ENCODE measurements around the gene LDLRAD3. TPM values are rescaled to one million over a fixed set of nuclear protein-coding genes. Genes with fewer than 3 reads are reported as not detected.
"Not testable (repeated sequence)": the region's sequence is repeated elsewhere in the genome, so short reads cannot be mapped to it uniquely, and the experiment has no call there.

The LDLRAD3 gene
- total and polyA plus RNA-seq, 4 donors = 2.3 to 19.6 (median 10.8) TPM

DNA sequence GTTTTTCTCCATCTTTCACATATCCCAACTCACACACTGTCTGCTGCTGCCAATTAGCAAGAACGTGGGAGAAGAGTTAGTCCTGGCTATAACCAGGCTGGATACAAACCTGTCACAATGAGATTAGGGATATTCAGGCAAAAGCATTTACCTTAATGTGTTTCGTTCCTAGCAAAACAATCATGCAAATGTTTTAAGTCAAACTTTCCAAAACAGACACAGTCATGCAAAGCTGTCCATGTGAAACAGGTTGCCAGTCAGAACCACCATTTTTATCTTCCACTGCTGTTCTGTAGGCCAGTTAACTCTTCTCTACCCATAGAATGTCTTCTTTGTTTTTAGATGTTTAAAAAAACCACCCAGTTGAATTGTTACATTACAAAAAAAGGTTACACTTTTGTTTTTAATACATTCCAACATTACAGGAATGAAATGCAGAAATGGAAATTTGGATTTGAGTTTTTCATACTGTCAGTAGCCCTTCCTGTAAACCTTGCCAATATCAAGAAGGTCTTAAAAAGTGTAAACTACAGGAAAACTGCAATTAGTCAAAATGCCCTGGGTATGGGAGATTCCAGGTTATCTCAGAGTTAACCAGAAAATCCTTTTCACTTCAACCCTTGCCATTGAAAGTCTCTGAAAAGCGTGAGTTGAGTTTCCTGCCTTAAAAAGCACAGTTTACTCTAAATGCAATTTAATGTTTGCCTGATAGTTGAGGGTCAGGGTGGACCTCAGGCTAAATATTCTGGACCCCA lies 34.2 kb upstream of the LDLRAD3 start:
- WGBS, 2 donors = 66 to 68% methylated on average over 3 of the region's 3 CpGs
- Histone ChIP-seq H3K27me3 (ENCODE audit: control insufficient read depth in 1 of 2, insufficient read depth in 2 of 2, low read length in 1 of 2) (no peaks in the 10 kb centered on the region), H3K27ac (ENCODE audit: low read depth in 1 of 2, low read length in 2 of 2) (no peak overlapping the region), H3K9me3 (ENCODE audit: control insufficient read depth, low read length) (no peaks in the 10 kb centered on the region), H3K4me1 (ENCODE audit: control insufficient read depth in 1 of 2, insufficient read depth in 2 of 2, low read length in 2 of 2) (no peaks in the 10 kb centered on the region), H3K36me3 (ENCODE audit: control insufficient read depth in 1 of 2, insufficient read depth in 2 of 2, low read length in 1 of 2) (no peaks in the 10 kb centered on the region), H3K4me3 (ENCODE audit: low read length in 2 of 2) (no peak overlapping the region)
- ATAC-seq (ENCODE audit: low FRiP score) = no peak
- intact Hi-C loops (cut with DNase I) = no loop called here
- no peak for DNase-seq

DNA sequence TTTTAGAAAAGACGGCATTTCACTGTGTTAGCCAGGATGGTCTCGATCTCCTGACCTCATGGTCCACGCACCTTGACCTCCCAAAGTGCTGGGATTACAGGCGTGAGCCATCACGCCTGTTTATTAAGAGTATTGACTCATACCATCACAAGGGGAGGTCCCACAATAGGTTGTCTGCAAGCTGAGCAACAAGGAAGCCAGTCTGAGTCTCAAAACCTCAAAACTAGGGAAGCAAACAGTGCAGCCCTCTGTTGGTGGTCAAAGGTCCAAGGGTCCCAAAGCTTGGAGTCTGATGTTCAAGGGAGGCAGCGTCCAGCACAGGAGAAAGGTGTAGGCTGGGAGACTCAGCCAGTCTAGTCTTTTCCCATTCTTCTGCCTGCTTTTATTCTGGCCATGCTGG lies 32.8 kb upstream of the LDLRAD3 start:
- ATAC-seq (ENCODE audit: low FRiP score) (no peak), DNase-seq (no peak)
- WGBS, 2 donors = 96% methylated on average over 6 of the region's 6 CpGs
- intact Hi-C loops (cut with DNase I) = no loop called here
- Histone ChIP-seq H3K9me3 (ENCODE audit: control insufficient read depth, low read length) (no peaks in the 10 kb centered on the region), H3K27ac (ENCODE audit: low read depth in 1 of 2, low read length in 2 of 2) (no peak overlapping the region), H3K36me3 (ENCODE audit: control insufficient read depth in 1 of 2, insufficient read depth in 2 of 2, low read length in 1 of 2) (no peaks in the 10 kb centered on the region), H3K4me1 (ENCODE audit: control insufficient read depth in 1 of 2, insufficient read depth in 2 of 2, low read length in 2 of 2) (no peaks in the 10 kb centered on the region), H3K4me3 (ENCODE audit: low read length in 2 of 2) (no peak overlapping the region), H3K27me3 (ENCODE audit: control insufficient read depth in 1 of 2, insufficient read depth in 2 of 2, low read length in 1 of 2) (no peaks in the 10 kb centered on the region)

DNA sequence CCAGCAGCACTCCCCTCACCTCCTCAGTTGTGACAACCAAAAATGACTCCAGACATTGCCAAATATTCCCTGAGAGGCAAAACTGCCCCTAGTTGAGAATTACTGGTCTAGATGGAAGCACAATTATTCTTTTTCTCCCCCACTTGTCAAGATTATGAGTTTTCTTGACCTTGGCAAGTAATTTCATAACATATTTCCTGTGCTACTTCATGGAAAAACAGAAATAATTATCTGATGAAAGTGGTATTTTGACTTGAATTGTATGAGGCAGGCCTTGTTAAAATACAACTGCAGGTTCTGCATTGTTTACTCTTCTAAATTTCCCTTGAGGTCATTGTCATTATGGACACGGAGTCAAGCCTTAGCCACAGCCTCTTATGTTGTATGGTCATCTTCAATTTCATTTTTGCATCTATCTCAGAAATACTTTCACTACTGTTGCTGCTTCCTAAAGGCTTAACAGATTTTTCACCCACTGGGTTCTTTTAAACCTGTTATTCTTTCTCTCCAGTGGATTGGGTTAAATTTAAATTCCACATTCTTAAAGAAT lies 32.2 kb upstream of the LDLRAD3 start:
- ATAC-seq (ENCODE audit: low FRiP score) (no peak), DNase-seq (no peak)

DNA sequence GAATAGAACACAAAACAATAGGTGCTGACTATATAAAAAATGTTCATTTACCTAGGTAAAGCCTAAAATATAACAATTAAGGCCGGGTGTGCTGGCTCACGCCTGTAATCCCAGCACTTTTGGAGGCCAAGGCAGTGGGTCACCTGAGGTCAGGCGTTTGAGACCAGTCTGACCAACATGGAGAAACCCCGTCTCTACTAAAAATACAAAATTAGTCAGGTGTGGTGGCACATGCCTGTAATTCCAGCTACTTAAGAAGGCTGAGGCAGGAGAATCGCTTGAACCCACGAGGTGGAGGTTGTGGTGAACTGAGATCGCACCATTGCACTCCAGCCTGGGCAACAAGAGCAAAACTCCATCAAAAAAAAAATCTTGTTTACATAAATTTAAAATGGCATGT lies 31.4 kb upstream of the LDLRAD3 start:
- H3K4me1 ChIP-seq (ENCODE audit: control insufficient read depth in 1 of 2, insufficient read depth in 2 of 2, low read length in 2 of 2); intact Hi-C loops (cut with DNase I); H3K9me3 ChIP-seq (ENCODE audit: control insufficient read depth, low read length); ATAC-seq (ENCODE audit: low FRiP score); H3K36me3 ChIP-seq (ENCODE audit: control insufficient read depth in 1 of 2, insufficient read depth in 2 of 2, low read length in 1 of 2); H3K27ac ChIP-seq (ENCODE audit: low read depth in 1 of 2, low read length in 2 of 2); H3K4me3 ChIP-seq (ENCODE audit: low read length in 2 of 2); DNase-seq; H3K27me3 ChIP-seq (ENCODE audit: control insufficient read depth in 1 of 2, insufficient read depth in 2 of 2, low read length in 1 of 2): not testable (repeated sequence)
- 91 to 95% methylated on average over 7 of the region's 7 CpGs for WGBS, 2 donors

More for the DNA sequence above, 32.2 kb upstream of the LDLRAD3 start:
- intact Hi-C loops (cut with DNase I) = no loop called here
- H3K4me3 ChIP-seq (ENCODE audit: low read length in 2 of 2) = no peak overlapping the region
- H3K4me1 ChIP-seq (ENCODE audit: control insufficient read depth in 1 of 2, insufficient read depth in 2 of 2, low read length in 2 of 2) = no peaks in the 10 kb centered on the region
- H3K9me3 ChIP-seq (ENCODE audit: control insufficient read depth, low read length) = no peaks in the 10 kb centered on the region
- no peaks in the 10 kb centered on the region for H3K27me3 ChIP-seq (ENCODE audit: control insufficient read depth in 1 of 2, insufficient read depth in 2 of 2, low read length in 1 of 2)
- WGBS, 2 donors = 14 to 16% methylated on average over 1 of the region's 1 CpG
- no peak overlapping the region for H3K27ac ChIP-seq (ENCODE audit: low read depth in 1 of 2, low read length in 2 of 2)
- H3K36me3 ChIP-seq (ENCODE audit: control insufficient read depth in 1 of 2, insufficient read depth in 2 of 2, low read length in 1 of 2) = no peaks in the 10 kb centered on the region

DNA sequence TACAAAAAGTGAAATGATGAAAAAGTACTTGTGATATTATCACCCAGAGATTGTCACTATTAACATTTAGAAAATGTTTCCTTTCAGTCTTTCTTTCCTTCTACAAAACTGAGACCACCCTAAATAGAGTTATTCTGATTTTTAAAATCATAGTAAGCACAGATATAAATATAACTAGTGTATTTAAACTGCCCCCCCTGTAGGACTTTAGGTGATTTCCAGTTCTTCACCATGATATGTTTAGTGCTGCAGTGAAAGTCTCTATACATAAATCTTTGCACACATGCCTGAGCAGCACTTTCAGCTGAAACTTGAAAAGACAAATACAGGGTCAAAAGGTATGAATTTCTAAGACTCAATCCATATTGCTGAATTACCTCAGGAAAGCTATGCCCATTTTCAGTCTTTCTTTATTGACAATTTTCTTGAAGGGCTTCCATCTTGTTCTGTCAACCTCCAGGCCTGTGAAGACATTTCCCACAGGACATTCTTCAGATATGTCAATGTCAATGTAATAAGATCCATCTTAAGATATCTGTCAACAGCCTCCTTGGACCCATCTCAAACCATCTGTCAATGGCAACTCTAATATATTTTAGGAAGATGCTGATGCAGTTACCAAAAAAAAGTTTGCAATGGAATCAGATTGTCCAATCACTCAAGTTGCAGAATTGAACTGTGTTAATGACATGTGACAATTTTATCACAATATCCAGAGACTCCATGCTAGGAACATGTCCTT lies 30.8 kb upstream of the LDLRAD3 start:
- no peaks in the 10 kb centered on the region for H3K27me3 ChIP-seq (ENCODE audit: control insufficient read depth in 1 of 2, insufficient read depth in 2 of 2, low read length in 1 of 2)
- DNase-seq (no peak), ATAC-seq (ENCODE audit: low FRiP score) (no peak)
- H3K36me3 ChIP-seq (ENCODE audit: control insufficient read depth in 1 of 2, insufficient read depth in 2 of 2, low read length in 1 of 2) = no peaks in the 10 kb centered on the region
- H3K4me1 ChIP-seq (ENCODE audit: control insufficient read depth in 1 of 2, insufficient read depth in 2 of 2, low read length in 2 of 2) = no peaks in the 10 kb centered on the region
- no peaks in the 10 kb centered on the region for H3K9me3 ChIP-seq (ENCODE audit: control insufficient read depth, low read length)
- intact Hi-C loops (cut with DNase I) = no loop called here
- no peak overlapping the region for H3K4me3 ChIP-seq (ENCODE audit: low read length in 2 of 2)
- no peak overlapping the region for H3K27ac ChIP-seq (ENCODE audit: low read depth in 1 of 2, low read length in 2 of 2)

DNA sequence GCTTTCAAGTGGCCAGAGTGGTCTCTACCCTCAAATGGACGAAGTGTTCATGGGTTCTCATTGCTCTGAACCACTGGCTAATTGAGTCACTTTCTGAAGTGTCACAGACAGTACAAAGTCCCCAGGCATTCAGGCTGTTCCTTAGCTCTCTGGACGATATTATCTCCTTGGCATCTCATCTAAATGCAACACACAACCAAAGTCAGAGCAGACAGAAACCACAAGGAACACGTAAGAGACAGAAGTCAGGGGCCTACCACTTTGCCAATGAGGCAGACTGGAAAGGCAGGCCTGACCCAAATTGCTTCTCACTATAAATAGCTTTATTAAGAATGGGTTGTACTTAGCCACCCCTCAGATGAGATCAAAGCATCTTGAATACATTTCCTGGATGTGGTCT lies 29.0 kb upstream of the LDLRAD3 start:
- 84 to 90% methylated on average over 3 of the region's 3 CpGs for WGBS, 2 donors
- H3K4me1 ChIP-seq (ENCODE audit: control insufficient read depth in 1 of 2, insufficient read depth in 2 of 2, low read length in 2 of 2) = no peaks in the 10 kb centered on the region
- no peaks in the 10 kb centered on the region for H3K9me3 ChIP-seq (ENCODE audit: control insufficient read depth, low read length)
- intact Hi-C loops (cut with DNase I) = no loop called here
- no peak overlapping the region for H3K27ac ChIP-seq (ENCODE audit: low read depth in 1 of 2, low read length in 2 of 2)
- DNase-seq = no peak
- no peaks in the 10 kb centered on the region for H3K36me3 ChIP-seq (ENCODE audit: control insufficient read depth in 1 of 2, insufficient read depth in 2 of 2, low read length in 1 of 2)
- H3K4me3 ChIP-seq (ENCODE audit: low read length in 2 of 2) = no peak overlapping the region
- H3K27me3 ChIP-seq (ENCODE audit: control insufficient read depth in 1 of 2, insufficient read depth in 2 of 2, low read length in 1 of 2) = no peaks in the 10 kb centered on the region
- no peak for ATAC-seq (ENCODE audit: low FRiP score)

DNA sequence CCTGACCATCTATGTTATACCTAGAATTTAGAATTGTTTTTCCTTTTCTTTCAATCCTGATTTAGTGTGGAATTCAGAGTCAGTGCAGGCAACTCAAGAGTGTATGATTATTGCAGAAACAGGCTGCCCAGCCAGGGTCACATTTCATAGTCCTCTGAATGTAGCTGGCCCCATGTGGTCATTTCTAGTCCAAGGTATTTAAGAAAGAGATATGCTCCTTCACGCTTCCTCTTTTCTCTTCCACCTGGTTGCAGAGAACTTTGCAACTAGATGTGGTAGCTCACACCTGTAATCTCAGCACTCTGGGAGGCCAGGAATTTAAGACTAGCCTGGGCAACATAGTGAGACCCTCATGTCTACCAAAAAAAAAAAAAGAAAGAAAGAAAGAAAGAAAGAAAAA lies 27.6 kb upstream of the LDLRAD3 start:
- Histone ChIP-seq H3K9me3 (ENCODE audit: control insufficient read depth, low read length) (no peaks in the 10 kb centered on the region), H3K4me3 (ENCODE audit: low read length in 2 of 2) (no peak overlapping the region), H3K27ac (ENCODE audit: low read depth in 1 of 2, low read length in 2 of 2) (no peak overlapping the region), H3K27me3 (ENCODE audit: control insufficient read depth in 1 of 2, insufficient read depth in 2 of 2, low read length in 1 of 2) (no peaks in the 10 kb centered on the region), H3K36me3 (ENCODE audit: control insufficient read depth in 1 of 2, insufficient read depth in 2 of 2, low read length in 1 of 2) (no peaks in the 10 kb centered on the region), H3K4me1 (ENCODE audit: control insufficient read depth in 1 of 2, insufficient read depth in 2 of 2, low read length in 2 of 2) (no peaks in the 10 kb centered on the region)
- WGBS, 2 donors = 90 to 95% methylated on average over 1 of the region's 1 CpG
- intact Hi-C loops (cut with DNase I) = no loop called here
- DNase-seq (no peak), ATAC-seq (ENCODE audit: low FRiP score) (no peak)

DNA sequence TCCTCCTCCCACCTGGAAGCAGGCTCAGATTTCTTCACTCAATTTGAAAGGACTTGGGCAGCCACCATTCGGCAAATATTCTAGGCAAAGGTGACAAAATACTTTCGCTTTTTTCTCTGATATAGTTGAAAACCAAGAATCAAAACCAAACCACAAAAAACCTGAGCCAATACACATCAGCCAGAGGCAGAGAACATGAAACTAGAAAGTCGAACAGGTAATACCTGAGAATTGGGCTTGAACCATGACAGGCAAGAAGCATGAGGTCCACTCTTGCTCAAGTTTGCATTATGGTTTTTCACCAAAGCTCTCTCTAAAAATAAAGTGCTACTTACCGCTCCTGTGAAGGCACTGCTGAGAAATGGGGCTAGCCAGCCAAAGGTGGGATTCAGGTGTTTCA lies 26.2 kb upstream of the LDLRAD3 start:
- H3K4me3 ChIP-seq (ENCODE audit: low read length in 2 of 2) = no peak overlapping the region
- intact Hi-C loops (cut with DNase I) = no loop called here
- WGBS, 2 donors = 88 to 93% methylated on average over 4 of the region's 4 CpGs
- H3K36me3 ChIP-seq (ENCODE audit: control insufficient read depth in 1 of 2, insufficient read depth in 2 of 2, low read length in 1 of 2) = no peaks in the 10 kb centered on the region
- H3K9me3 ChIP-seq (ENCODE audit: control insufficient read depth, low read length) = no peaks in the 10 kb centered on the region
- no peak for ATAC-seq (ENCODE audit: low FRiP score)
- no peaks in the 10 kb centered on the region for H3K4me1 ChIP-seq (ENCODE audit: control insufficient read depth in 1 of 2, insufficient read depth in 2 of 2, low read length in 2 of 2)
- no peak for DNase-seq
- H3K27ac ChIP-seq (ENCODE audit: low read depth in 1 of 2, low read length in 2 of 2) = no peak overlapping the region
- no peaks in the 10 kb centered on the region for H3K27me3 ChIP-seq (ENCODE audit: control insufficient read depth in 1 of 2, insufficient read depth in 2 of 2, low read length in 1 of 2)

DNA sequence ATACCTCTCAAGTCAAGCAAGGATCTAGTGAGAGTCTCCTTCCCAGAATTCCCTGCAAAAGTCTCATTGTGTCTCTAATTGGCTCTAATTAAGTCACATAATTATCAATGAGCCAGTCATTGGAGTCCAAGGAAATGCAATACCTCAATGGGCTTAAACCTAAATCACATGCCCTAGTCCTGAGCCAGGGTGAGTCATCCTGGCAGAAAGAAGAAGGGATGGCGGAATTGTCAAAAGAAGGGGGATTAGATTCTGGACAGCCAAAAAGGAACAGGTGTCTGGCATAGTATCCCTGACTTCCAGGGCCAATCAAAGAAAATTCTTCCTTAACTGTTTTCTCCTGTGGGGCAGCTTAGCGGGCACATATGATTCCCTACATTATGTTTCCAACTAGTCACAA lies 25.1 kb upstream of the LDLRAD3 start:
- no peak overlapping the region for H3K4me3 ChIP-seq (ENCODE audit: low read length in 2 of 2)
- no peaks in the 10 kb centered on the region for H3K4me1 ChIP-seq (ENCODE audit: control insufficient read depth in 1 of 2, insufficient read depth in 2 of 2, low read length in 2 of 2)
- intact Hi-C loops (cut with DNase I) = no loop called here
- DNase-seq (no peak), ATAC-seq (ENCODE audit: low FRiP score) (no peak)
- no peaks in the 10 kb centered on the region for H3K27me3 ChIP-seq (ENCODE audit: control insufficient read depth in 1 of 2, insufficient read depth in 2 of 2, low read length in 1 of 2)
- no peaks in the 10 kb centered on the region for H3K9me3 ChIP-seq (ENCODE audit: control insufficient read depth, low read length)
- 93 to 100% methylated on average over 2 of the region's 2 CpGs for WGBS, 2 donors
- no peak overlapping the region for H3K27ac ChIP-seq (ENCODE audit: low read depth in 1 of 2, low read length in 2 of 2)
- H3K36me3 ChIP-seq (ENCODE audit: control insufficient read depth in 1 of 2, insufficient read depth in 2 of 2, low read length in 1 of 2) = no peaks in the 10 kb centered on the region
